Neuronal stem cell (in vitro differentiated cells): ENCODE measurements around the gene CEP162.

Experiments used
- DNase-seq: peaks from one replicate; pipeline ENCODE4 v3.0.0-alpha.2; 2013; ENCODE audit warnings: low spot score
- H2AFZ ChIP-seq: one replicate; pipeline ENCODE4 v1.6.1; 2013; ENCODE audit warnings: mild to moderate bottlenecking, low read length, inconsistent platforms
- H2AK5ac ChIP-seq: 2 replicates; pipeline ENCODE4 v1.6.1; 2013; ENCODE audit warnings: low read depth, mild to moderate bottlenecking, inconsistent platforms, low read length, moderate library complexity, mixed read lengths
- H2BK120ac ChIP-seq: 2 replicates; pipeline ENCODE4 v1.6.1; 2013; ENCODE audit warnings: low read depth, mild to moderate bottlenecking, inconsistent platforms, low read length, moderate library complexity, mixed read lengths
- H2BK12ac ChIP-seq: one replicate; pipeline ENCODE4 v1.6.1; 2013; ENCODE audit warnings: low read length, inconsistent platforms
- H2BK15ac ChIP-seq: 2 replicates; pipeline ENCODE4 v1.6.1; 2013; ENCODE audit warnings: mild to moderate bottlenecking, low read length, inconsistent platforms, mixed read lengths
- H2BK5ac ChIP-seq: one replicate; pipeline ENCODE4 v1.6.1; 2013; ENCODE audit warnings: inconsistent platforms, mild to moderate bottlenecking, low read length, moderate library complexity
- H3K14ac ChIP-seq: one replicate; pipeline ENCODE4 v1.6.1; 2013; ENCODE audit warnings: low read length, inconsistent platforms
- H3K18ac ChIP-seq: 2 replicates; pipeline ENCODE4 v1.6.1; 2013; ENCODE audit warnings: low read length, inconsistent platforms
- H3K23ac ChIP-seq: 2 replicates; pipeline ENCODE4 v1.6.1; 2013; ENCODE audit warnings: low read depth, mild to moderate bottlenecking, mixed read lengths, low read length, inconsistent platforms; ENCODE audit not compliant: poor library complexity
- H3K27ac ChIP-seq: replicated peaks from 3 replicates; pipeline ENCODE4 v1.5.1; 2013; ENCODE audit warnings: low read length, inconsistent platforms
- H3K27me3 ChIP-seq, 3 experiments: 2 replicates each; pipeline ENCODE4 v1.6.1; 2013; ENCODE audit warnings: low read length in 3 of 3, mild to moderate bottlenecking in 2 of 3, inconsistent platforms in 1 of 3, low read depth in 1 of 3, mixed read lengths in 1 of 3, moderate library complexity in 1 of 3; ENCODE audit not compliant: control insufficient read depth in 3 of 3, insufficient read depth in 3 of 3
- H3K36me3 ChIP-seq, 2 donors: replicated peaks in 1 of 2; 2 replicates each; pipeline ENCODE4 v1.6.1; 2013; ENCODE audit warnings: low read length in 2 of 2; ENCODE audit not compliant: control insufficient read depth in 2 of 2, insufficient read depth in 2 of 2
- H3K4ac ChIP-seq: 2 replicates; pipeline ENCODE4 v1.6.1; 2013; ENCODE audit warnings: inconsistent platforms, mild to moderate bottlenecking, low read length, moderate library complexity
- H3K4me1 ChIP-seq, 2 donors: 1 replicate in 1 of 2; 2 replicates in 1 of 2; pipeline ENCODE4 v1.6.1; 2013; ENCODE audit warnings: low read length in 2 of 2, low read depth in 1 of 2; ENCODE audit not compliant: control insufficient read depth in 2 of 2, insufficient read depth in 1 of 2
- H3K4me2 ChIP-seq: one replicate; pipeline ENCODE4 v1.6.1; 2013; ENCODE audit warnings: mild to moderate bottlenecking, low read length, inconsistent platforms; ENCODE audit not compliant: insufficient read depth, poor library complexity, severe bottlenecking
- H3K4me3 ChIP-seq, 2 donors: 2 replicates each; pipeline ENCODE4 v1.5.1; 2013; ENCODE audit warnings: low read length in 2 of 2, mild to moderate bottlenecking in 2 of 2, inconsistent platforms in 1 of 2, moderate library complexity in 1 of 2
- H3K79me1 ChIP-seq: one replicate; pipeline ENCODE4 v1.6.1; 2013; ENCODE audit warnings: low read depth, mild to moderate bottlenecking, inconsistent platforms, low read length, moderate library complexity
- H3K9ac ChIP-seq: one replicate; pipeline ENCODE4 v1.6.1; 2013; ENCODE audit warnings: mild to moderate bottlenecking, low read depth, low read length, inconsistent platforms; ENCODE audit not compliant: poor library complexity
- H3K9me3 ChIP-seq, 2 donors: replicated peaks in 1 of 2; 2 replicates each; pipeline versions ENCODE3 to v1.6.1; 2013; ENCODE audit warnings: low read length in 2 of 2, mild to moderate bottlenecking in 2 of 2, inconsistent platforms in 1 of 2, low read depth in 1 of 2, mixed read lengths in 1 of 2, moderate library complexity in 1 of 2; ENCODE audit not compliant: control insufficient read depth in 2 of 2, insufficient read depth in 1 of 2
- H4K8ac ChIP-seq: one replicate; pipeline ENCODE4 v1.6.1; 2013; ENCODE audit warnings: low read depth, mild to moderate bottlenecking, inconsistent platforms, low read length, moderate library complexity
- H4K91ac ChIP-seq: one replicate; pipeline ENCODE4 v1.6.1; 2013; ENCODE audit warnings: low read length, low read depth, mild to moderate bottlenecking, inconsistent platforms; ENCODE audit not compliant: poor library complexity
- WGBS, 2 donors: extraction: QIAGEN DNeasy Blood & Tissue Kit; methylation state at CpG; one replicate each; pipeline ENCODE4 v1.1.7; 2013; ENCODE audit warnings: missing lambda C conversion rate in 2 of 2, mixed read lengths in 1 of 2; ENCODE audit not compliant: insufficient read length in 2 of 2, insufficient replicate concordance in 1 of 2; ENCODE audit errors: extremely low coverage in 2 of 2; 5-methylcytosine and 5-hydroxymethylcytosine counted together

The CEP162 gene

DNA sequence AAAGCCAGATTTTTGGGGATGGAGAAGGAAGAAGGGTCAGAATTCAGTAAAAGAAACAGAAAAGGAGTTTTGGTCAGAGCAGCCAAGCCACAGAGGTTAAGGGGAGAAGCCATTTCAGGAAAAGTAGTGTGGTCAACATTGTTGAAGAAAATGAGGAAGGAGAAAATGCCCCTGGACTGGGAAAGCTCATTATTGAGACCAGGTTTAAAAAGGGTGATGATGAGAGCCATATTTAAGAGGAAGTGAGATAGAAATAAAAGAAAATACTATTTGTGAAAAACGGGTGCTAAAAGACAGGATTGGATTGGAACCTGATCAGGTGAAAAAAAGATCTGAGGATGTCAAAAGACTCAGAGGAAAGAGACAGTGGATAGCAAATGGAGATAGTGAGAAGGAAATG is 75.8 kb downstream of the CEP162 start:
- H3K23ac ChIP-seq = no peak overlapping the region
- H3K27ac ChIP-seq = no peak overlapping the region
- H4K91ac ChIP-seq = no peak overlapping the region
- DNase-seq = no peak
- H3K4ac ChIP-seq = no peak overlapping the region
- no peak overlapping the region for H3K14ac ChIP-seq
- H2BK5ac ChIP-seq = no peak overlapping the region
- no peaks in the 10 kb centered on the region for H3K27me3 ChIP-seq
- no peak overlapping the region for H3K4me3 ChIP-seq
- no peak overlapping the region for H3K9ac ChIP-seq
- WGBS, 2 donors = no CpG with 5 or more reads among the region's 1 CpG
- H2BK15ac ChIP-seq = no peak overlapping the region
- no peaks in the 10 kb centered on the region for H3K4me1 ChIP-seq
- no peak overlapping the region for H2BK120ac ChIP-seq
- H4K8ac ChIP-seq = no peak overlapping the region
- H3K18ac ChIP-seq = no peak overlapping the region
- no peaks in the 10 kb centered on the region for H3K9me3 ChIP-seq
- no peak overlapping the region for H2AFZ ChIP-seq
- no peak overlapping the region for H2AK5ac ChIP-seq
- H3K36me3 ChIP-seq = peaks cover 0 to 84% of the 10 kb centered on the region in 2 donors
- H3K79me1 ChIP-seq = no peaks in the 10 kb centered on the region
- H3K4me2 ChIP-seq = no peak overlapping the region
- no peak overlapping the region for H2BK12ac ChIP-seq

DNA sequence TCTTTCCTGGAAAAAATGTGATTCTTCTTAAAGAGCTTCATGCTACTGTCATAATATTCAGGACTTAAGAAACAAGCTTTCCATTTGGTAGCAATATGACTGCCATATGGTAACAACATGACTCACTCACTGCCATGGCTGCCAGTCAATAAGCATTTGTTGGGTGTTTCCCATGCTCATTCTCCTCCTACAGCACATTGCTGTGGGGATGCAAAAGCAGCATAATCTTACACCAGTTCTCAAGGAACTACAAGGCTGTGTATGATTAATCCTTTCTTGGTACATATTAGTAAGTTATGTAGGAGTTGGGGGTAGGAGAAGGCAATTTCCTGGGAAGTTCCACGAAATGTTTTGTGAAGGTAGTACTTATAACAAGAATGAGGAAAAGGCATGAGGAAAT is 76.7 kb downstream of the CEP162 start:
- Histone ChIP-seq H3K27me3 (no peaks in the 10 kb centered on the region), H3K79me1 (no peaks in the 10 kb centered on the region), H4K8ac (no peak overlapping the region), H2AK5ac (no peak overlapping the region), H3K9ac (no peak overlapping the region), H2BK15ac (no peak overlapping the region), H2BK12ac (no peak overlapping the region), H3K4me3 (no peak overlapping the region), H3K14ac (no peak overlapping the region), H2BK5ac (no peak overlapping the region), H3K4ac (no peak overlapping the region), H3K18ac (no peak overlapping the region), H3K4me2 (no peak overlapping the region), H3K4me1 (no peaks in the 10 kb centered on the region), H2AFZ (no peak overlapping the region), H3K36me3 (peaks cover 0 to 89% of the 10 kb centered on the region in 2 donors), H4K91ac (no peak overlapping the region), H3K9me3 (no peaks in the 10 kb centered on the region), H3K27ac (no peak overlapping the region), H3K23ac (no peak overlapping the region), H2BK120ac (no peak overlapping the region)
- WGBS, 2 donors = no CpG with 5 or more reads among the region's 1 CpG
- no peak for DNase-seq

DNA sequence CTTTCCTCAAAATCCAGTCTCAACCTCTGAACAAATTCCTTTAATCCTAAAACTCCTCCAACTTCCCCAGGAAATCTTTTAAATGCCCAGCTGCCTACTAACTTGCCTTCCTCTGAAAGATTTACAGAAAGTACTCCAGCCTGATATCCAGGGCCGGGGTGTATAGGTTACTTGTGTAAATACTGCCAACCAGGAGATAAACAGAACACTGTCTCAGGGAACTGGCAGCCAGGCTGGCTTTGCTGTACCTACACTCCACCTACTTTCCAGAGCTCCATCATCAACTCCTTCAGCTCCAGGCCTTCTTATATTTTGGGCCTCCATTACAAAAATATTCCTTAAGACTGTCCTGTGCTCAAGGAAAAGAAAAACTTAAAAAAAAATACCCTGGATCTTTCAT is 85.9 kb downstream of the CEP162 start:
- Histone ChIP-seq H4K91ac (no peak overlapping the region), H3K4me2 (no peak overlapping the region), H3K14ac (no peak overlapping the region), H3K27me3 (no peaks in the 10 kb centered on the region), H3K23ac (no peak overlapping the region), H4K8ac (no peak overlapping the region), H3K18ac (no peak overlapping the region), H2AK5ac (no peak overlapping the region), H3K79me1 (no peaks in the 10 kb centered on the region), H2BK15ac (no peak overlapping the region), H2BK120ac (no peak overlapping the region), H2BK12ac (no peak overlapping the region), H2AFZ (no peak overlapping the region), H2BK5ac (no peak overlapping the region), H3K9ac (no peak overlapping the region), H3K4me3 (no peak overlapping the region), H3K4ac (no peak overlapping the region), H3K9me3 (no peaks in the 10 kb centered on the region), H3K4me1 (no peaks in the 10 kb centered on the region), H3K36me3 (peaks cover 3 to 60% of the 10 kb centered on the region in 2 donors), H3K27ac (no peak overlapping the region)
- WGBS, 2 donors = no CpG with 5 or more reads among the region's 1 CpG
- no peak for DNase-seq

GRCh38 chr6:84139311-84139710 is 88.1 kb downstream of the CEP162 start:
- no peak overlapping the region for H3K9ac ChIP-seq
- no peaks in the 10 kb centered on the region for H3K4me1 ChIP-seq
- H3K9me3 ChIP-seq = peaks cover 2 to 3% of the 10 kb centered on the region in 2 donors
- no peak overlapping the region for H2AFZ ChIP-seq
- no peak overlapping the region for H2BK15ac ChIP-seq
- no peak overlapping the region for H4K91ac ChIP-seq
- H3K4me2 ChIP-seq = no peak overlapping the region
- no peak overlapping the region for H2BK5ac ChIP-seq
- H2AK5ac ChIP-seq = no peak overlapping the region
- H2BK12ac ChIP-seq = no peak overlapping the region
- H3K4me3 ChIP-seq = no peak overlapping the region
- no peak for DNase-seq
- no peak overlapping the region for H3K4ac ChIP-seq
- no peak overlapping the region for H3K27ac ChIP-seq
- H3K36me3 ChIP-seq = peaks cover 3 to 60% of the 10 kb centered on the region in 2 donors
- no peak overlapping the region for H2BK120ac ChIP-seq
- no peak overlapping the region for H3K23ac ChIP-seq
- H4K8ac ChIP-seq = no peak overlapping the region
- no peaks in the 10 kb centered on the region for H3K27me3 ChIP-seq
- no peak overlapping the region for H3K14ac ChIP-seq
- H3K18ac ChIP-seq = no peak overlapping the region
- H3K79me1 ChIP-seq = no peaks in the 10 kb centered on the region
